GM19324 (cell line): ENCODE data around the gene DOHH.
"Not testable (repeated sequence)": the region's sequence is repeated elsewhere in the genome, so short reads cannot be mapped to it uniquely, and the experiment has no call there.

Experiments used
- ATAC-seq: cut with Tn5 transposase; IDR thresholded peaks from one replicate; pipeline ENCODE4 v1.9.1; 2021; ENCODE audit warnings: mild to moderate bottlenecking, moderate library complexity; ENCODE audit not compliant: unreplicated experiment, low FRiP score

DOHH gene

DNA sequence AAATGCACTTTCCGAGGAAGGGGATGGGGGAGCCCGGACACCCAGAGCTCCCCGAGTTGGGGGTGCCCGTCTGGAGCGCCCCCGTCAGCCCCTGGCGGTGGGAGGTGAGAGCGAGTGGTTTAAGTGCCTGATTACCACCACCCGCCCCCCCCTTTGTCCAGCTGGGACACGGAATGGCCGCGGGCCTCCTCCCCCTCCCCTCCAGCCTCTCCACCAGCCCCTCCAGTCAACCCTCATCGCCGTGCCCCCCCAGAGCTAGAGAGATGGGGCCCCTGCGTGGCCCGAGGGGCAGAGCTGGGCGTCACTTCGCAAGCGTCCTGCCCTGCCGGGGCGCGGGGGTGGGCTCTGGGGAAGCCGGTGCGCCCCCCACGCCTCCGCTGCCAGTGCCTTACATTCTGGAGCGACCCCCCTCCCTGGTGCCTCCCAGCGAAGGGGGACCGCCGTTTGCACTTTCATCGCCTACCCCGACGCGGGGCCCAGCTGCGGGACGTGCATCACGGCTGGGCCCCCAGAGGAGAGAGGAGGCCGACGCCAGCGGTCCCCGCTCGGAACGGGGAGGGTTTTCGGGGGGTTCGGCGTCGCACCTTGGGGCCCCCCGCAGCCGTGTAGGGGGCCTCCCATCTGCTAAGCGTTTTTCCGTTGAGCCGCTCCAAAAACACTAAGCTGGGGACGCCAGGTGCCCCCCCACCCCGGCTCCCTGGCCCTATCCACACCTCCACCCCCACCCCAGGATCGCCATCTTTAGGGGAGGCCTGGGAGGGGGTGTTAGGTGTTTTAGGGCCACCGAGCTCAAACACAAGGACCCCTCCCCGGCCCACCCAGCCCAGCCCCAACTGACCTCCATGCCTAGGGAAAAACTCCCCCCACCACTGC, 36.5 kb downstream of the DOHH start:
- no peak for ATAC-seq

DNA sequence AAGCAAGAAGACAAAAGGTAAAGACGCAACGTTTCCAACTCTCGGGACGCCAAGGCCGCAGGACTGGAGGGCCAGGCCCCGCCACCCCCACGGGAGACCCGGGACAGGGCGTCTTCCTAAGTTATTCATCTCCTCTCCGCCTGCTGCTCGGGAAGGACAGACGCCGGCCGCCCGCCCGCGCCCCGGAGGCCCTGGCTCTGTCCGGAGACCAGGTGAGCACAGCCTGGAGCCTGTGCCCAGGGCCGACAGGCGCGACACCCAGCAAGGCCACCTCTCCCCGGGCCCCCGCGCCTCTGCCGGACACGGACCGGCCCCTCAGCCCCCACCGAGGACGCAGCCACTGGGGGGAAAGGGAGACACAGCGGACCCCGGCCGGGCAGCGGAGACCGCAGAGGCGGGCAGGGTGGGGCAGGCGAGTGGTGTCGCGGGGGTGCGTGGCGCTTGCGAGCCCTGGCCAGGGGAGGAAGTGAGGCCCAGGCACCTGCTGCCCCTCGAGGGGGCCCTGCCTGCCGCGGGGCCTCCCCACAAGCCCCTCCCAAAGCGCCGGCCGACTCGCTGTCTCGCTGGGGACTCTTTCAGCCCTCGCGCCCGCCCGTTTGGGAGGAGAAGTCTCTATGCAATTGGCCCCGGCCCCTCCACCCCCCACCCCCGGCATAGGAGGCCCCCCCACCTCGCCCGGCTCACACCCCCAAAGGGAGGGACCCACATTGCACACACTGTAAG, 37.3 kb downstream of the DOHH start:
- no peak for ATAC-seq

DNA sequence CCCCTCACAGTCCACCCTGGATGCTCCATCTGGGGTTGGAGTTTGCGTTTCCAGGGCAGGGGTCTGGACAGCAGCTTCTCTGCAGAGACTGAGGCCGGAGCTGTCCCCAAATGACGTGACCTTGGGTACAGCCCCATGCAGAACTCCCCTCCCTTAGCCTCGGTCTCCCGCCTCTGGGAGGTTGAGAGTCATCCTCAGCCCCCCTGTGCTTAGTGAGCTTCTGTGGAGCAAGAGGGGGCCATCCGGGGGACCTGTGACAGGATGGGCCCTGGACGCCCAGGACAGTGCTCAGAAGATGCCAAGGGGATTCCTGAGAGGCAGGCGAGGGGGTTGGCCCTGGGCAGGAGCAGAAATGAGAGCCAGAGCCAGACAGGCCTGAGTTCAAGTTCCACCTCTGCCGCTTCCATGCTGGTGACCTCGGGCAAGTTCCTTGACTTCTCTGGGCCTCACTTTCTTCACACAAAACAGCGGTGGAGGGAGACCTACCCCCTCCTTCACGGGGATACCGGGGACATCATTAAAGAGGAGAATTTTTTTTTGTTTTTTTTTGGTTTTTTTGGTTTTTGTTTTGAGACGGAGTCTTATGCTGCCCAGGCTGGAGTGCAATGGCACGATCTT, 40.4 kb downstream of the DOHH start:
- ATAC-seq = no peak

DNA sequence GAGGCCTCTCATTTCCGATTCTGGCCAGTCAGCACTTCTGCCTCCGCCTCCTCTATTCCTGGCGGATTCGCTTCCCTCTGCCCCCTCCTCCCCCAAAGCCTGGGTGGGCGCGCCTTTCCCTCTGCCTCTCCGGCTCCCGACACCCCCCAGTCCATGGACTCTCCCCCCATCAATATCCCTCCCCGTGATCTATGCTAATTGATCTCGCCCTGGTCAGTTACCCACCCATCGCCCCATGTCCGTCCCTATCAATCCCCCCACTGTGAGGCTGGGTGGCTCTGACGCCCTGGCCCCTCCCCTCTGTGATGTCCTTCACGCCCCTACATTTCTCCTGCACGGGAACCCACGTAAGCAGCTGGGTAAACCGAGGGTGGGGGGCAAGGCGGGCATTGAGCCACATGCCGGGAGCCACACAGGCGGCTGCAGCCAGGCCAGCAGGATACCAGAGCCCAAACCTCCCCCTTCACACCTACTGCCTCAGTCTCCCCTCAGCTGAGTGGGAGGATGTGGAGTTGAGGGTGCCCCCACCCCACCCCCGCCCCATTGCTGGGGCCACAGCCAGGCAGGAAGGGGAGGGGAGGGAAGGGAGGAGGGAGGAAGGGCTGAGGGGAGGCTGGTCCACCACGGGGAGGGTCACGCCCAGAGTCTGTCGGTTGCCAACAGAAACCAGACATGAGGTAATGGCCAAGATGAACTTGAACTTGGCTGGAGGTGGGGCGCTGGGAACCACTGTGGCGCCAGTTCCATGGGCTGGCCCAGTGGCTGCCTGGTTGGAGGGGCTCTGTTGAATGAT, 41.2 kb downstream of the DOHH start:
- ATAC-seq = no peak

DNA sequence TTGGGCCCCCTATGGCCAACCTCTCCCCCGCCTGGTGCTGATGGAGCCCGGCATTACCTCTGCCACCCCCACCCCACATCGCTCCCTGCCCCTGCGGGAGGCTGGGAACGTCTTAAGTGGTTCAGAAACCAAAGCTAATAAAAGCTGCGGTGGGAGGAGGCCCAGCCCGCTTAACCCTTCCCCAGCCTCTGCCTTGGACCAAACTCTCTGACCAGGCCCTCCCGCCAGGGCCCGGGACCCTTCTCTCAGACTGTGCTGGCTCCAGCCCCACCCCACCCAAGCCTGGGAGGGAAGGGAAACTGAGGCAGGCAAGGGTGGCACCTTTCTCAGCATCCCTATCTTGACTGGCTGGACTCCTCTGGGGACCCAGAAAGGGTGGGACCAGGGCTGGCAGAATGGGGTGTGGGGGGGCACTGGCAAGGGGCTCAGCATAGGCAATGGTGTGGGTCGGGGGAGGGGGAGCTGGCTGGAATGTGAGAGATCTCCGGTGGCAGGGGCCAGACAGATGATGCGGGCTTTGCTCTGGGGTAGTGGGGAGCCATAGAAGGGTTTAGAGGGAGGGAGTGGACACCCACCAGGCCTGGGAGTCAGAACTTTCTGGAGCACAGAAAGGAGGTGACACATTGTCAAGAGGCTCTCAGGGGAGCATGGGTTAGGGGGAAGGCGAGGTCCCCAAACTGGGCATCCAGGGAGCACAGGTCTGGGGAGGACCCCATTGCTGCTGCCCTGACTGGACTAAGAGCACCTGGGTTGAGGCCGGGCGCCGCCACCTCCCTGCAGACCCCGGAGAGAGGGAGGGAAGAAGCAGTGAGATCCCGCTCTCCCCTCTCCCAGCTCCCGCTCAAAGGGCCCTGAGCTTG, 42.0 kb downstream of the DOHH start:
- no peak for ATAC-seq

DNA sequence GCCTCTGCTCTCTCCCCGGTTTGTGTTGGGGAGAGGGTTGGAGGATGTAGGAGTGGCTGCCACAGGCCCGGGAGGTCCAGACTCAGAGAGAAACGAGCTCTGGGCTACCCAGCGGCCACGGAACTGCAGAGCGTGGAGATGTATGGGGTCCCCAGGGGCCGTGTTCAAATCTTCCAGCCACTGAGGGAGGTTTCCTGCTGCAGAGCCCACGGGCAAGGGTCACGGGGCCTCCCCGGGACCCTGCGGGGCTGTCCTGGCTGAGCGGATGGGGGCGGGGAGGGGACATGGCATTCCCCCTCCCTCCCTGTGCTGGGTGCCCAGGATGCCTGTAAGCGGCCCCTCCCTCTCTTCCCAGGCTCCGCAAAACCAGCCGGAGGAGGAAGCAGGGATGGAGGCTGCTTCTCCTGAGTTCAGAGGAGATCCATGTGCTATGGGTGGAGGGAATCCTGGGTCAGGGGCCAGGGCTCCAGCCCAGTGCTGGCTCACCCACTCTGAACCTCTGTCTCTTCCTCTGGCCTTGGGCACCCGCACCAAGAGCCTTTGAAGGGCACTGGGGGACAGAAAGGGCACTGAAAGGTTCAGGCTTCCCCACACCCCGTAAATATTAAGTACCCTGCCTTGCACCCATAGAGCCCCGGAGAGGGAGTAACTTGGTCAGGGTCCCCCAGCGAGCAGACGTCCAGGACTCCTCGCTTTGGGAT, 42.8 kb downstream of the DOHH start:
- ATAC-seq = no peak

DNA sequence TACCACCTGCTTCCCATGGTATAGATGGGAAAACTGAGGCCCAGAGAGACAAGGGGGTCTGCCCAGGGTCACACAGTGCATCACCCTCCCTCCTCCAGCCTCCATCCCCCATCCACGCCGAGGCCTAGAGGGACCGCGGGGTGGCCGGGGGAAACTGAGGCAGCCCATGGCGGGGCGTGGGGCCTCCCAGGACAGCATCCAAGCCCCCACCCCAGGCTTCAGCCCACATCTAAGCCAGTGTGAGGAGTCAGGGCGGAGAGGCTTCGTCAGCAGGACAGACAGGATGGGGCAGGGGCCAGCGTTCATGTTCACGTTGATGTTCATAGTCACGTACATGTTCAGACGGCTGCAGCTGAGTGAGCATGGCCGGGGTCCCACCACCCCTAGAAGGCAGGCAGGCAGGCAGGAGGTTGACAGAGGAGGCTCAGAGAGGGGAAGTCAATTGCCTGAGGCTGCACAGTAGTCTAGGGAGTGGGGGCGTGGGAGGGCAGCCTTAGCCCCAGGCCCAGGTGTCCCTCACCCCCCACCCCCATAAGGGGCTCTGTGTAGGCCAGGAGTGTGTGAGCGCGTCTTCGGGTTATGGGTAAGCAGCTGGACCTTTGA, 43.4 kb downstream of the DOHH start:
- ATAC-seq = no peak

DNA sequence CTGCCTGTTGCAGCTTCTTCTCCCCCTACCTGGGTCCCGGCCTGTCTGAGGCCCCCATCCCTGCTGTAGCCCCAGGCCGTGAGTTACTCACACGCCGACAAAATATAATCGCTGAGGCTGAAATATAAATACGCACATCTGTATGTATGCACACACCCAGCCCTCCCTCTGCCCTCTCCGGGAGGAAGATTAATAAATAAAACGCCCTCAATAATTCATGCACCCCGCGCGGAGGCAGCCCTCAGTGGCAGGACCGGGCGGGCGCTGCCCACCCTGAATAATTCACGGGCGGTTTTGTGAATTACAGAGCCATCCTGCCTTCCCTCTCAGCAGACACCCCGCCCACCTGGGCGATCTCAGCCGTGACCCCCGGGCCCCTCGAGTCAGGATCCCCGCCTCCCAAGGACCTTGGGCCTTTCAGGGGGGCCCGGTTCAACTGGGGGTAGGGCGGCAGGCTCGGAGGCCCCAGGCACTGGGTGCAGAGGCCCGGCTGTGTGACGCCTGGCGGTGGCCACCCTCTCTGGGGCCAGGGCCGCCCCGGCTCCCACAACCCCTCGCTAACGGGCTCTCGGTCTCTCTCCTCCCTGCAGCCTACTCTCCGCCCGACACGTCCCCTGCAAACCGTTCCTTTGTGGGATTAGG, 44.4 kb downstream of the DOHH start:
- ATAC-seq = no peak

DNA sequence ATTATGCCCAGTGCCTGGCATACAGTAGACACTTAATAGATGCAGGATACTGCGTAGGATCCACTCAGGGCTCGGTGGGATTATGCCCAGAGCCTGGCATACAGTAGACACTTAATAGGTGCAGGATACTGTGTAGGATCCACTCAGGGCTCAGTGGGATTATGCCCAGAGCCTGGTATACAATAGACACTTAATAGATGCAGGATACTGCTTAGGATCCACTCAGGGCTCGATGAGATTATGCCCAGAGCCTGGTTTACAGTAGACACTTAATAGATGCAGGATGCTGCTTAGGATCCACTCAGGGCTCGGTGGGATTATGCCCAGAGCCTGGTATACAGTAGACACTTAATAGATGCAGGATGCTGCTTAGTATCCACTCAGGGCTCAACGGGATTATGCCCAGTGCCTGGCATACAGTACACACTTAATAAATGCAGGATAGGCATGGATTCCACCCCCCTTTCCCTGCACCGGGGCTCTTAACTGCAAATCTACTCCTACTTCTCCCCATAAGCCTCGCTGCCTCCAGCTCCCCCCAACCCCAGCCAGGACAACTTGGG, 45.0 kb downstream of the DOHH start:
- no peak for ATAC-seq

DNA sequence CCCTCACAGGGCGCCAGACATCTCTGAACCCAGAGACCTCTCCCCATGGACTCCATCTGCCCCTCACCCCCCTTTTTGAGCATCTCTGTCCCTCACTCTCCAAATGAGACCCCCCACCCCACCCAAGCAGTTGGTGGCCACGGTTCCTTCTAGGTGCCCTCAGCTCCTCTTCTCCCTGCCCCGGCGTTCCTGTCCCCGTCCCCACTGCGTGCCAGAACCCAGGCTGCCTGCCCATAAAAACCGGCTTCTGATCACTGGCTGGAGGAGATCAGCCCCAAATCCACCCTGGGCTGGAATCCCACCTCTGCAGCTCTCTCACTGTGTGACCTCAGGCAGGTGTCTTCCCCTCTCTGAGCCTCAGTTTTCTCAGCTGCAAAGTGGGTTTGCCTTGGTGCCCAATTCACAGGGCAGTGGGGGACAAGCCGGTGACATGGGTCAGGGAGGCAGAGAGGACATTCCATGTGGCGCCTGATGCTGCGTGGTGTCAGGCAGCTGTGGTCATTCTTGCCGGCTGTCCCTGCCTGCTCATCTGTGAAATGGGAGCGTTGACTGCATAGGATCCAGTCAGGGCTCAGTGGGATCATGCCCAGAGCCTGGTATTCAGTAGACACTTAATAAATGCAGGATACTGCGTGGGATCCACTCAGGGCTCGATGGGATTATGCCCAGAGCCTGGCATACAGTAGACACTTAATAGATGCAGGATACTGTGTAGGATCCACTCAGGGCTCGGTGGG, 45.6 kb downstream of the DOHH start:
- ATAC-seq = no peak

DNA sequence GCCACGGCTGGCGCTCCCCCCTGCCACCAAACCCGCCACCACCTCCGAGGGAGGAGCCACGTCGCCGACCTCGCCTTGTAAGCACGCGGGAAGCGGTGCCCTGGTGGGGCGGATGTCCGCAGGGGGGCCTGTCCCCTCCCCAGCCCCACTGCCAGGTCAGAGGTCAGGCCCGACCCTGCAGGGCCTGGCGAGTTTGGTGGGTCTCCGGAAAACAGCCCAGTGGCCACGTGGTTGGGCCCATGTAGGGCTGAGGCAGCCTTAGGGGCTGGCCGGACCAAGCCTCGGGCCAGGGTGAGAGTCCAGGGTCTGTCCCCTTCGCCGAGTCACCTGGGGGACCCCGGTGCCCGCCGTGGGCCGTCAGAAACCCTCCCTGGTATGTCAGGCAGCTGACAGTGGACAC, 46.6 kb downstream of the DOHH start:
- no peak for ATAC-seq

DNA sequence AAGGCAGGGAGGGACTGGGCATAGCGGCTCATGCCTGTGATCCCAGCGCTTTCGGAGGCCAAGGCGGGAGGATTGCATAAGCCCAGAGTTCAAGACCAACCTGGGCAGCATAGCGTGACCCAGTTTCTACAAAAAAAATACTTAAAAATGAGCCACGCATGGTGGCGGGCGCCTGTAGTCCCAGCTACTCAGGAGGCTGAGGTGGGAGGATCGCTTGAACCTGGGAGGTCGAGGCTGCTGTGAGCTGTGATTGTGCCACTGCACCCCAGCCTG, 47.6 kb downstream of the DOHH start:
- not testable (repeated sequence) for ATAC-seq

DNA sequence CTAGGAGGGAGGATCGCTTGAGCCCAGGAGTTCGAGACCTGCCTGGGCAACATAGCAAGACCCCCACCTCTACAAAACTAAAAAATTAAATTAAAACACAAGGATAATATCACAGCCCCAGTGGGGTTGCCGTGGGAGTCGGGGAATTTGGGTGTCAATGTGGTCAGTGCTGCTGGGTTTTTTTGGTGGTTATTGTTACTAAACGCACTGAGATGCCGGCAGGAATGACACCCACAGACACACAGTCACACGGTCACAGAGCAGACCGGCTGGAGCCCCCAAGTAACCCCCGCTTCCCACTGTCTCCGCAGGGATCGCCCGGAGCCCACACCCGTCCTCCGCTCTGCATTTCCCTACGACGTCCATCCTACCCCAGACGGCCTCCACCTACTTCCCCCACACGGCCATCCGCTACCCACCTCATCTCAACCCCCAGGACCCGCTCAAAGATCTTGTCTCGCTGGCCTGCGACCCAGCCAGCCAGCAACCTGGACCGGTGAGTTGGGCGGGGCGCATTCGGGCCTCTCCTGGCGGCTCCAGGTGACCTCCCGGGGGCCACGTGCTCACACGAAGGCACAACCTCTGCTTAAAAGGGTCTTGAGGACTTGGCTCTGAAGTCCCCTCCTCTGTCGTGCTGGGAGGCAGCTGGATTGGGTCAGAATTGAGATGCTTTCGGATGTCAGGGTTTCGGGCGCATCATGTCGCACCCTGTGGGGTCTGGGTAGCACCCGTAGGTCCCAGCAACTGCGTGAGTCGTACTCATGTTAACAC, 48.1 kb downstream of the DOHH start:
- ATAC-seq = no peak

DNA sequence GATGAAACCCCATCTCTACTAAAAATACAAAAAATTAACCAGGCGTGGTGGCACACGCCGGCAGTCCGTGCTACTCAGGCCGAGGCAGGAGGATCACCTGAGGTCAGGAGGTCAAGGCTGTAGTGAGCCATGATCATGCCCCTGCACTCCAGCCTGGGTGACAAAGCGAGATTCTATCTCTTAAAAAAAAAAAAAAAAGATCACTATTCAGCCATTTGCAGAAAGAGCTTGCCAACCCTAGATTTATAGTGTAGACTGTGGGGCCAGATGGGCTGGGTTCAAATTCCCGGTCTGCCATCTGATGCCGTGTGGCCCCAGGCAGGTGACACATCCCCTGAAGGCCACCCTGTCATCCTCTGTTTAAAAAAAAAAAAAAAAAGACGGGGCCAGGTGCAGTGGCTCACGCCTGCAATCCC, 49.0 kb downstream of the DOHH start:
- ATAC-seq = no peak

DNA sequence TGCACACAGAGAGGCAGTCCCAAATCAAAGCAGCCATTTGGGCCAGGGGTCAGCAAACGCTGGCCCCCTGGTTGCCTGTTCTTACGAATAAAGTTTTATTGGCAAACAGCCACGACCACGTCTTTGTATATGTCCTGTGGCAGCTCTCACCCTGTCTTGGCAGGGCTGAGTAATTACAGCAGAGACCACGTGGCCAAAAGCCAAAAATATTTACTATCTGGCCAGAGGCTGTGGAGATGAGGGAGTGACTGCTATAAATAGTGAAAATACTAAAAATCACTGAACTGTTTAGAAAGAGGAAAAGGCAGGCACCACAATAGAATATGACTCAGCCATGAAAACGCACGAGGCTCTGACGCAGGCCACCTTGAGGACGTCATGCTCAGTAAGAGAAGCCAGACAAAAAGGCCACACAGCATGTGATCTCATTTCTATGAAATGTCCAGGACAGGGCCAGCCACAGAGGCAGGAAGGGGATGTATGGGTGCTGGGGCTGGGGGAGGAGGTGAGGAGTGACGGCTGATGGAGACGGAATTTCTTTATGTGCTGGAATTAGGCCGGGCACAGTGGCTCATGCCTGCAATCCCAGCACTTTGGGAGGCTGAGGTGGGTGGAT, 49.6 kb downstream of the DOHH start:
- no peak for ATAC-seq

DNA sequence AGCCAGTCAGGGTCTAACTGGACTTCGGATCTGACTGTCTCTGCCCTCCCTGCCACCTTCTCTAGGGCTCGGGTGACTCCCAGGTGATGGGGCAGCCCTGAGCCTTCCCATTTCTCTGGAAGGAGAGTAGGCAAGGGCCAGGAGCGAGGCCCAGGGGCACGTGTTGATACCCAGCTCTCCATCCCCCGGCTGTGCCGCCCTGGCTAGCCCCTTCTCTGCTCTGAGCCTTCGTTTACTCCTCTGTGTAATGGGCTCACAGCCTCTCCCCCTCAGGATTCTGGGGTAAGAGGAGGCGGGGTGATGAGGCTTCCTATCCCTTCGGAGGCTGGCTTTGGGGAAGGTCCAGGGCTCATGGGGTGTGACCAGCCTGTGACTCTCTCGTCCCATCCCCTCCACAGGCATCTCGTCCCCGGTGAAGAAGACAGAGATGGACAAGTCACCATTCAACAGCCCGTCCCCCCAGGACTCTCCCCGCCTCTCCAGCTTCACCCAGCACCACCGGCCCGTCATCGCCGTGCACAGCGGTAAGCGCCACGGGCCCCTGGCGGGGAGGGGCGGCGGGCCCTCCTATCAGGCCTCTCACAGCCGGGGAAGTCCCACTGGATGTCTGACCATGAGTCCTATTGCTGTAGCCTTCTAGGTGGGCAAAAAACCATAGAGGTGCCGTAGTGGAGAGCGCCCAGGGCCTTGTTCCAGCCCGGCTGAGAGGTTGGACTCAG, 51.7 kb downstream of the DOHH start:
- ATAC-seq = no peak
